Testis (tissue), 3 donors: ENCODE measurements around the gene ETFDH. TPM values are rescaled to one million over a fixed set of nuclear protein-coding genes. Genes with fewer than 3 reads are reported as not detected.
"Not testable (repeated sequence)": the region's sequence is repeated elsewhere in the genome, so short reads cannot be mapped to it uniquely, and the experiment has no call there.

Experiments
- DNase-seq: peaks from one replicate; pipeline ENCODE4 v3.0.0-alpha.2; 2019
- H3K27ac ChIP-seq, 2 donors: fragments of 200-600 bp; sonication (generic); one replicate each; pipeline ENCODE4 v1.5.1; 2019
- H3K27me3 ChIP-seq: fragments of 200-600 bp; sonication (generic); one replicate; pipeline ENCODE4 v1.5.1; 2019
- H3K36me3 ChIP-seq: fragments of 200-600 bp; sonication (generic); one replicate; pipeline ENCODE4 v1.5.1; 2017; ENCODE audit warnings: low read depth; ENCODE audit errors: missing control alignments
- H3K4me1 ChIP-seq: fragments of 200-600 bp; sonication (generic); one replicate; pipeline ENCODE4 v1.5.1; 2019
- H3K4me3 ChIP-seq, 2 donors: fragments of 200-600 bp; sonication (generic); one replicate each; pipeline ENCODE4 v1.5.1; 2017 to 2019
- H3K9me3 ChIP-seq: fragments of 200-600 bp; sonication (generic); one replicate; pipeline ENCODE4 v1.5.1; 2017
- CTCF ChIP-seq, 3 experiments: fragments of 450-650 bp in 2 of 3; fragments of 200-600 bp in 1 of 3; sonication (generic) in 1 of 3; IDR thresholded peaks; one replicate each; pipeline ENCODE4 v1.5.1; 2016 to 2019; ENCODE audit warnings: antibody characterized with exemption in 3 of 3, mild to moderate bottlenecking in 2 of 3, moderate library complexity in 1 of 3
- POLR2A ChIP-seq: fragments of 450-650 bp; IDR thresholded peaks from one replicate; pipeline ENCODE4 v1.6.1; 2017; ENCODE audit warnings: antibody characterized with exemption, mild to moderate bottlenecking, moderate library complexity
- WGBS, 2 donors: methylation state at CpG; one replicate each; pipeline ENCODE4 v1.1.5; 2018; 5-methylcytosine and 5-hydroxymethylcytosine counted together
- intact Hi-C: fragments of 100-400 bp; cut with DNase I; formaldehyde crosslinking; loops from one replicate; pipeline ENCODE4 v1.15.1; 2023; ENCODE audit warnings: low total_unique reads
- polyA plus RNA-seq: library from polyadenylated mRNA; stranded (reverse); fragments of 350-450 nt; fragmentation: Illumina TruSeq; extraction: RNeasy Lipid Tissue Mini Kit (QIAGEN cat#74804); gene quantifications from one replicate; pipeline ENCODE4 v1.2.3, GENCODE V29; 2014; ENCODE audit warnings: low read depth, low replicate concordance; ENCODE audit not compliant: insufficient read depth
- total RNA-seq, 2 donors: library from RNA; depleted of rRNA; stranded (reverse); fragments of >200 nt; gene quantifications; one replicate each; pipeline ENCODE4 v1.2.3, GENCODE V29; 2016

ETFDH gene
- total and polyA plus RNA-seq, 3 donors from 2014 or later = 26.0 to 37.8 (median 29.0) TPM

- intact Hi-C loops = no loop called here
- 89 to 91% methylated on average over 4 of the region's 4 CpGs for WGBS, 2 donors
- no peaks in the 10 kb centered on the region for H3K9me3 ChIP-seq
- no peak overlapping the region for H3K4me3 ChIP-seq
- no peaks in the 10 kb centered on the region for H3K4me1 ChIP-seq
- TF ChIP-seq CTCF (IDR thresholded peaks at IDR 0.05) (no peak), POLR2A (no peak)
- no peak for DNase-seq
- H3K27me3 ChIP-seq = no peaks in the 10 kb centered on the region
- H3K36me3 ChIP-seq = no peaks in the 10 kb centered on the region
- H3K27ac ChIP-seq = no peak overlapping the region
Observed at GRCh38 chr4:158704274-158704673, 32.2 kb downstream of the ETFDH start.

- Histone ChIP-seq H3K27me3 (no peaks in the 10 kb centered on the region), H3K4me3 (no peak overlapping the region), H3K36me3 (no peaks in the 10 kb centered on the region), H3K9me3 (no peaks in the 10 kb centered on the region), H3K4me1 (no peaks in the 10 kb centered on the region), H3K27ac (no peak overlapping the region)
- no peak for TF ChIP-seq POLR2A
- no peak for TF ChIP-seq CTCF (IDR thresholded peaks at IDR 0.05)
- whole genome bisulfite sequencing, 2 donors = 60 to 67% methylated on average over 1 of the region's 1 CpG
- no peak for DNase-seq
- intact Hi-C loops = no loop called here
Observed at GRCh38 chr4:158710814-158711213, 38.7 kb downstream of the ETFDH start.

- H3K27ac ChIP-seq, H3K4me3 ChIP-seq, H3K4me1 ChIP-seq, intact Hi-C loops, H3K36me3 ChIP-seq, H3K9me3 ChIP-seq, DNase-seq, H3K27me3 ChIP-seq: not testable (repeated sequence)
- WGBS, 2 donors = 94 to 97% methylated on average over 4 of the region's 4 CpGs
Observed at GRCh38 chr4:158712622-158713021, 40.5 kb downstream of the ETFDH start.

GRCh38 chr4:158714937-158715336, 42.8 kb downstream of the ETFDH start:
- DNase-seq = no peak
- intact Hi-C loops = no loop called here
- no peak for TF ChIP-seq CTCF (IDR thresholded peaks at IDR 0.05)
- TF ChIP-seq POLR2A = no peak
- Histone ChIP-seq H3K27me3 (no peaks in the 10 kb centered on the region), H3K4me1 (no peaks in the 10 kb centered on the region), H3K4me3 (no peak overlapping the region), H3K9me3 (no peaks in the 10 kb centered on the region), H3K27ac (no peak overlapping the region), H3K36me3 (no peaks in the 10 kb centered on the region)
- WGBS, 2 donors = 84 to 90% methylated on average over 4 of the region's 4 CpGs

- Histone ChIP-seq H3K36me3 (no peaks in the 10 kb centered on the region), H3K27ac (no peak overlapping the region), H3K4me3 (no peak overlapping the region), H3K9me3 (no peaks in the 10 kb centered on the region), H3K27me3 (no peaks in the 10 kb centered on the region), H3K4me1 (no peaks in the 10 kb centered on the region)
- intact Hi-C loops = no loop called here
- 61 to 76% methylated on average over 3 of the region's 3 CpGs for WGBS, 2 donors
- DNase-seq = no peak
- TF ChIP-seq POLR2A (no peak), CTCF (IDR thresholded peaks at IDR 0.05) (no peak)
Observed at GRCh38 chr4:158715802-158716201, 43.7 kb downstream of the ETFDH start.
